D721Med (cell line): Measurements from ENCODE around the gene FMN1.
"Not testable (repeated sequence)": the region's sequence is repeated elsewhere in the genome, so short reads cannot be mapped to it uniquely, and the experiment has no call there.

Experiments used
- DNase-seq: peaks from one replicate; pipeline ENCODE4 v3.0.0; 2011; ENCODE audit warnings: low spot score; ENCODE audit not compliant: insufficient read length
- FAIRE-seq: peaks from 2 replicates; lab custom pipeline; 2011; peaks lifted over from hg19 to GRCh38; lab: Jason Lieb, UNC
- TF ChIP-seq, protein P1 (sequence below): IDR thresholded peaks from 2 replicates; pipeline ENCODE4 v1.5.1; 2012; ENCODE audit warnings: mild to moderate bottlenecking, control low read depth; ENCODE audit not compliant: insufficient read depth; ENCODE audit errors: missing control alignments

FMN1 gene

DNA sequence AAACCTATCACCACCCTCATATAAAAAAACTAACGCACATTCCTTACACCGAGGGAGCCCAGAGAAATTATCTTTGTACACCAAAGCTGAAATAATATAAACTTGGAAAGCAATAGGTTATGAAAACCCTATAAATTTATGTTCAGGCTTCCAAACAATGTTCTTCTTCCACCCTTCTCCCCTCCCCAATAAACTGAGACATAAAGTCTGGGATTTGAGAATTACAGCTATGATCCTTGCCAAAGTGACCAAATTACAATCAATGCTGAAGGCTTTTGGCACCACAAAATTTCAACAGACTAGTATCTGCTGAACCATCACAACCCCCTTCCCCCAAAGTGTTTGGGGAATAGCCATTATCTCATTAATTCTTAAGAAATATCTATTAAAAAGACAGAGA, 237.8 kb downstream of the FMN1 start:
- DNase-seq (no peak), FAIRE-seq (no peak)
- TF ChIP-seq, protein P1, sequence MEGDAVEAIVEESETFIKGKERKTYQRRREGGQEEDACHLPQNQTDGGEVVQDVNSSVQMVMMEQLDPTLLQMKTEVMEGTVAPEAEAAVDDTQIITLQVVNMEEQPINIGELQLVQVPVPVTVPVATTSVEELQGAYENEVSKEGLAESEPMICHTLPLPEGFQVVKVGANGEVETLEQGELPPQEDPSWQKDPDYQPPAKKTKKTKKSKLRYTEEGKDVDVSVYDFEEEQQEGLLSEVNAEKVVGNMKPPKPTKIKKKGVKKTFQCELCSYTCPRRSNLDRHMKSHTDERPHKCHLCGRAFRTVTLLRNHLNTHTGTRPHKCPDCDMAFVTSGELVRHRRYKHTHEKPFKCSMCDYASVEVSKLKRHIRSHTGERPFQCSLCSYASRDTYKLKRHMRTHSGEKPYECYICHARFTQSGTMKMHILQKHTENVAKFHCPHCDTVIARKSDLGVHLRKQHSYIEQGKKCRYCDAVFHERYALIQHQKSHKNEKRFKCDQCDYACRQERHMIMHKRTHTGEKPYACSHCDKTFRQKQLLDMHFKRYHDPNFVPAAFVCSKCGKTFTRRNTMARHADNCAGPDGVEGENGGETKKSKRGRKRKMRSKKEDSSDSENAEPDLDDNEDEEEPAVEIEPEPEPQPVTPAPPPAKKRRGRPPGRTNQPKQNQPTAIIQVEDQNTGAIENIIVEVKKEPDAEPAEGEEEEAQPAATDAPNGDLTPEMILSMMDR, result no peak

DNA sequence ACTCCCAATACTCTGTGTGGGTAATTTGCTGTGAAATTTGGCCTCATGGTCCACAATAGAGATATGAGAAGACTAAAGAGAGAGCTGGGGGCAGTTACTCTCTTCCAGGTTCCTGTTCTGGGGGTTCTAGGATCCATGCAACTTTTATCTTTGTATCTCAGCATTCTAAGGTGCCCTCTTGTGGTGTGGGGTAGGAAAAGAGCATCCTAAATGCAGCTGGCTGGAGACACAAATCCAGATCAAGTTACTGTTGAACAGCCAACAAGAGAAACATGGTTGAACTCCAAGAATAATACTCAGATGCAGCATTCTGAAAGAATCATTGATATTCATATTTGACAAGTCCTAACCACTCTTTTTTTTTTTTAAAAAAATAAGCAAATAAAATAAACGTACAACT, 238.5 kb downstream of the FMN1 start:
- DNase-seq (no peak), FAIRE-seq (no peak)
- TF ChIP-seq, protein P1, result peak; percentile 68

- no peak for FAIRE-seq
Observed at GRCh38 chr15:32953533-32953910, 241.0 kb downstream of the FMN1 start.

GRCh38 chr15:32952901-32953532, 241.5 kb downstream of the FMN1 start:
- FAIRE-seq (no peak), DNase-seq (no peak)
- TF ChIP-seq, protein P1, result no peak

More at GRCh38 chr15:32953533-32953910, 241.0 kb downstream of the FMN1 start:
- DNase-seq, result no peak
- TF ChIP-seq, protein P1, result no peak

DNA sequence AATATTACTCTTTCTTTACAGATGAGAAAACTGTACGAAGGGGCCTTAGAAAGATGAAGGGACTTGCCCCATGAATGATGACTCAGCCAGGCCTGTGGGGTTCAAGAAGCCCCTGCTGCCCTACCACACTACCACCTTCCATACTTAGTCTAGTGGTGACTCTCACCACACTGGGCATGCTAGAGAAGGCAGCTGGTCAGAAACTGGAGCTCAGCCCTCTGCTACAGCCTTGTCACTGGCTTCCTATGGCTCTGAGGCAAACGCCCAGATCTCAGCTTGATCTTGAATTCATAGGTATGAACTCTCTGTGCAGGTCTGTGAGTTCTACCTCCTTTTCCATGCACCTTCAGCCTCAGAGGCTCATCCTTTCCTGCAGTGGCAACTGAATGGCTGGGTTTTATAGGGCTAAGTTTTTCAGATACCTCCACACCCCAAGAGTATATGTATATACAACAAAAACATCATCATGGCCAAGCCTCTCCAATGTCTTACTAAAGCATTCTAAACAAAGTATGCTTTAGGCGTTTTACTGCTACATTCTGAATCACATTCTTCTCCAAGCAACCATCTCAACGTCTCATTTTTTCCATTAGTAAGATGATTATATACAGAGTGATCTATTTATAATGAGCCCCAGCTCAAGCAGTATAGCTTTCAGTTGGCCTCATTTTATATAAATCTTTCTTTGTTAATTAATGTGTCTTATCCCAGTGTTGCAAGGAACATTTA, 242.6 kb downstream of the FMN1 start:
- no peak for FAIRE-seq
- DNase-seq, result no peak
- TF ChIP-seq, protein P1, result no peak

- DNase-seq, FAIRE-seq: not testable (repeated sequence)
Observed at GRCh38 chr15:32950051-32950450, 244.5 kb downstream of the FMN1 start.

DNA sequence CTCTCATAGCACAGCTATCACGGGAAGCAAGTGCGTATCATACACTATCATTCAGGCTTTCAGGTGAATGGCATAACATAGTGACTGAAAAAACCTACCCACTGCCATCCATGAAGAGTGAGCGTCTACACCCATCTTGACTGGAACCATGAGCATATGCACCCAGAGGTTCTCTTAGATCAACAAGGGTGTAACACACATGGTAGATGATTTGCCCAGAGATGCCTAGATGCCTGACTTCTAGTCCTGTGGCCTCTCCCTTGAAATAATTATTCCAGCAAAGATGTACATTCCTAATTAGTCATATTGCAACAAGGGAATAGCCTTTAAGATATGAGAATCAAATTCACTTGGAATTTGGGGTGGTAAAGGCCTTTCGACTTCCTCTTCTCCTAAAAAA, 248.3 kb downstream of the FMN1 start:
- TF ChIP-seq, protein P1, result no peak
- FAIRE-seq (no peak), DNase-seq (no peak)
